ENCODE results near the gene NDST3.
"Not testable (repeated sequence)": the region's sequence is repeated elsewhere in the genome, so short reads cannot be mapped to it uniquely, and the experiment has no call there.

NDST3 gene

GRCh38 chr4:118180776-118181175 is 146.5 kb downstream of the NDST3 start:
- DNase-seq (ENCODE audit: low read depth) = no peak

- no peak for DNase-seq (ENCODE audit: low read depth)
Observed at GRCh38 chr4:118190903-118191302, 156.6 kb downstream of the NDST3 start.

- DNase-seq (ENCODE audit: low read depth) = no peak
Observed at GRCh38 chr4:118193421-118193820, 159.1 kb downstream of the NDST3 start.

- DNase-seq (ENCODE audit: low read depth) = no peak
Observed at GRCh38 chr4:118206627-118207026, 172.3 kb downstream of the NDST3 start.

GRCh38 chr4:118213101-118213500 is 178.8 kb downstream of the NDST3 start:
- DNase-seq (ENCODE audit: low read depth) = no peak

- DNase-seq (ENCODE audit: low read depth) = no peak
Observed at GRCh38 chr4:118215826-118216225, 181.5 kb downstream of the NDST3 start.

- no peak for DNase-seq (ENCODE audit: low read depth)
Observed at GRCh38 chr4:118221227-118221800, 187.0 kb downstream of the NDST3 start.

GRCh38 chr4:118224243-118224829 is 190.1 kb downstream of the NDST3 start:
- DNase-seq (ENCODE audit: low read depth) = no peak

GRCh38 chr4:118225511-118225910 is 191.2 kb downstream of the NDST3 start:
- no peak for DNase-seq (ENCODE audit: low read depth)

GRCh38 chr4:118226311-118227010 is 192.2 kb downstream of the NDST3 start:
- DNase-seq (ENCODE audit: low read depth) = no peak

GRCh38 chr4:118235566-118236120 is 201.4 kb downstream of the NDST3 start:
- DNase-seq (ENCODE audit: low read depth) = no peak

GRCh38 chr4:118237531-118237930 is 203.2 kb downstream of the NDST3 start:
- DNase-seq (ENCODE audit: low read depth) = no peak

- DNase-seq (ENCODE audit: low read depth) = no peak
Observed at GRCh38 chr4:118249890-118250289, 215.6 kb downstream of the NDST3 start.

GRCh38 chr4:118254368-118254767 is 220.1 kb downstream of the NDST3 start:
- no peak for DNase-seq (ENCODE audit: low read depth)

- DNase-seq (ENCODE audit: low read depth) = no peak
Observed at GRCh38 chr4:118259111-118259510, 224.8 kb downstream of the NDST3 start.

- no peak for DNase-seq (ENCODE audit: low read depth)
Observed at GRCh38 chr4:118260309-118260708, 226.0 kb downstream of the NDST3 start.

- no peak for DNase-seq (ENCODE audit: low read depth)
Observed at GRCh38 chr4:118264096-118264495, 229.8 kb downstream of the NDST3 start.

GRCh38 chr4:118265312-118266144 is 231.2 kb downstream of the NDST3 start:
- DNase-seq (ENCODE audit: low read depth) = peak; percentile 26

- not testable (repeated sequence) for DNase-seq (ENCODE audit: low read depth)
Observed at GRCh38 chr4:118266145-118266496, 231.8 kb downstream of the NDST3 start.

GRCh38 chr4:118268780-118269179 is 234.5 kb downstream of the NDST3 start:
- no peak for DNase-seq (ENCODE audit: low read depth)

- no peak for DNase-seq (ENCODE audit: low read depth)
Observed at GRCh38 chr4:118270492-118270891, 236.2 kb downstream of the NDST3 start.

- DNase-seq (ENCODE audit: low read depth) = no peak
Observed at GRCh38 chr4:118271788-118272187, 237.5 kb downstream of the NDST3 start.

Data from stimulated activated CD8-positive, alpha-beta memory T cell treated with anti-CD3 and anti-CD28 coated beads, Interleukin-4, amount 100 ng/mL, for 24 hours (primary cell).